ENCODE measurements around the gene SLC6A9. TPM values are rescaled to one million over a fixed set of nuclear protein-coding genes. Genes with fewer than 3 reads are reported as not detected.

The SLC6A9 gene
- total RNA-seq, 4 donors from 2014 or later = 55.8 to 85.7 (median 62.0) TPM

DNA sequence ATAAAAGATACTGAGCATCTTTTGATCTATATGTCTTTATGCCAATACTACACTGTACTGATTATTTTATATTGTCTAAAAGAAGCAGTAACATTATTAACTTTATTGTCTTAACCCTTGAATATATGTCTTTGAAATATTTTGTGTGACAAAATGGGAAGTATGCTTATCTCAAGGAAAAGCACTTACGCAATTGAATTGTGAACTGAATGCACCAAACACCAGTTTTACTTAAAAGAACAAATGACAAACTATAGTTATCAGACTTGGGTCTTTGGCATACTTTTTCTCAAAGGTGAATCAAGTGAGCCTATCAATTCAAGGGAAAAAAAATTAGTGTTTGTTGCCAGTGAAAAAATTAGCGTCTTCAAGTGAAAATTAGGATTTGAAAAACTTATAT is 9.2 kb upstream of the SLC6A9 start:
- WGBS, 2 donors = 86 to 93% methylated on average over 2 of the region's 2 CpGs
- no peak overlapping the region for H3K4me3 ChIP-seq (ENCODE audit: low read depth, poor library complexity, severe bottlenecking)
- TF ChIP-seq, protein P1, sequence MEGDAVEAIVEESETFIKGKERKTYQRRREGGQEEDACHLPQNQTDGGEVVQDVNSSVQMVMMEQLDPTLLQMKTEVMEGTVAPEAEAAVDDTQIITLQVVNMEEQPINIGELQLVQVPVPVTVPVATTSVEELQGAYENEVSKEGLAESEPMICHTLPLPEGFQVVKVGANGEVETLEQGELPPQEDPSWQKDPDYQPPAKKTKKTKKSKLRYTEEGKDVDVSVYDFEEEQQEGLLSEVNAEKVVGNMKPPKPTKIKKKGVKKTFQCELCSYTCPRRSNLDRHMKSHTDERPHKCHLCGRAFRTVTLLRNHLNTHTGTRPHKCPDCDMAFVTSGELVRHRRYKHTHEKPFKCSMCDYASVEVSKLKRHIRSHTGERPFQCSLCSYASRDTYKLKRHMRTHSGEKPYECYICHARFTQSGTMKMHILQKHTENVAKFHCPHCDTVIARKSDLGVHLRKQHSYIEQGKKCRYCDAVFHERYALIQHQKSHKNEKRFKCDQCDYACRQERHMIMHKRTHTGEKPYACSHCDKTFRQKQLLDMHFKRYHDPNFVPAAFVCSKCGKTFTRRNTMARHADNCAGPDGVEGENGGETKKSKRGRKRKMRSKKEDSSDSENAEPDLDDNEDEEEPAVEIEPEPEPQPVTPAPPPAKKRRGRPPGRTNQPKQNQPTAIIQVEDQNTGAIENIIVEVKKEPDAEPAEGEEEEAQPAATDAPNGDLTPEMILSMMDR (IDR thresholded peaks at IDR 0.05) = no peak
- TF ChIP-seq POLR2A (IDR thresholded peaks at IDR 0.05) = no peak
- no peak for DNase-seq (ENCODE audit: low spot score in 2 of 2)
- intact Hi-C loops (cut with DNase I; ENCODE audit: low total_unique reads) = loop anchor here (10.0 kb wide), 1 partner anchor 106 kb away; the partner anchor contains the start of gene ARTN

DNA sequence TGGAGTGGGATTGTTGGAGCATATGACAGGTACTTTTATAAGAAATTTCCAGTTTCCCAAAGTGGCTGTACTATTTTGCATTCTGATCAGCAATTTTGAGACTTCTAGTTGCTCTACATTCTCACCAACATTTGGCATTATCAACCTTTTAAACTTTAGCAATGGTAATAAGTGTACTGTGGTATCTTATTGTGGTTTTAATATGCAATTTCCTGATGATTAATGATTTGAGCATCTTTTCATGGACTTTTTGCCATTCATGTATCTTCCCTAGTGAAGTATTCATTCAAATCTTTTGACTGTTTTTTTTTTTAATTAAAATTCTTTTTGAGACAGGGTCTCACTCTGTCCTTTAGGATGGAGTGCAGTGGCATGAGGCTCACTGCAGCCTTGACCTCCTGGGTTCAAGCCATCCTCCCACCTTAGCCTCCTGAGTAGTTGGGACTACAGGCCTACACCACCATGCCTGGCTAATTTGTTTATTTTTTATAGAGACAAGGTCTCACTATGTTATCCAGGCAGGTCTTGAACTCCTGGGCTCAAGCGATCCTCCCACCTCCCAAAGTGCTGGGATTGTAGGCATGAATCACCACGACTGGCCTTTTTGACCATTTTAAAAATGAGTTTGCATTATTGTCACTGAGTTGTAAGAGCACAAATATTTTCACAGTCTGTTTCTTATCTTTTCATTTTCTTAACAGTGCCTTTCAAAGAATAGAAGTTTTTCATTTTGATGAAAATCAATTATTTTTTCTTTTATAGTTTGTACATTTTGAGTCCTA is 7.8 kb upstream of the SLC6A9 start:
- 94 to 95% methylated on average over 2 of the region's 2 CpGs for WGBS, 2 donors
- intact Hi-C loops (cut with DNase I; ENCODE audit: low total_unique reads) = loop anchor here (5.0 kb wide), 1 partner anchor 277 kb away; no protein-coding TSS in a partner anchor
- H3K4me3 ChIP-seq (ENCODE audit: low read depth, poor library complexity, severe bottlenecking) = no peak overlapping the region
- TF ChIP-seq, protein P1 (IDR thresholded peaks at IDR 0.05) = no peak
- no peak for TF ChIP-seq POLR2A (IDR thresholded peaks at IDR 0.05)
- no peak for DNase-seq (ENCODE audit: low spot score in 2 of 2)

DNA sequence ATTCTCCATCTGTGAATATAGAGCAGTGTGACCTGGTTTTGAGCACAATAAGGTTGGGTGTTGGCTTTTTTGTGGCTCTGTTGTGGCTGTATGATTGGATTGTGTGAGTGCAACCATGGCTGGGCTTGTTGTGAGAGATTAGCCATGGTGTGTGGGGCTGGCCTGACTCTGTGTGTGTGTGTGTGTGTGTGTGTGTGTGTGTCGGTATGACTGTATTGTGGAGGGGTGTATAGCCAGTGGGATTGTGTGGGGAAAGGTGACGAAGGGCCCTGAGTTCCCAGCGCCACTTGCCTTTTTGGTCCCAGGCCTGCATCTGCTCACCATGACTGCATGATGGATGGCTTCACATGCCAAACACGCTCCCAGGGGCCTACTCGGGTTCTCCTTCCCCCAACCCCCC is 5.9 kb upstream of the SLC6A9 start:
- DNase-seq (ENCODE audit: low spot score in 2 of 2) = no peak
- WGBS, 2 donors = 53 to 77% methylated on average over 5 of the region's 5 CpGs
- no peak overlapping the region for H3K4me3 ChIP-seq (ENCODE audit: low read depth, poor library complexity, severe bottlenecking)
- intact Hi-C loops (cut with DNase I; ENCODE audit: low total_unique reads) = loop anchor here (5.0 kb wide), 1 partner anchor 275 kb away; no protein-coding TSS in a partner anchor
- TF ChIP-seq, protein P1 (IDR thresholded peaks at IDR 0.05) = no peak
- no peak for TF ChIP-seq POLR2A (IDR thresholded peaks at IDR 0.05)

- no peak overlapping the region for H3K4me3 ChIP-seq (ENCODE audit: low read depth, poor library complexity, severe bottlenecking)
- intact Hi-C loops (cut with DNase I; ENCODE audit: low total_unique reads) = loop anchor here (5.0 kb wide), 1 partner anchor 274 kb away; no protein-coding TSS in a partner anchor
- peak; percentile 57 to 93 for DNase-seq (ENCODE audit: low spot score in 2 of 2)
- 13 to 15% methylated on average over 6 of the region's 6 CpGs for WGBS, 2 donors
- no peak for TF ChIP-seq POLR2A (IDR thresholded peaks at IDR 0.05)
- TF ChIP-seq, protein P1 (IDR thresholded peaks at IDR 0.05) = peak in 1 of 3 donors; percentile 72
These were observed 5.3 kb upstream of the SLC6A9 start for GRCh38 chr1:44036409-44037139.

GRCh38 chr1:44035726-44036408 is 4.6 kb upstream of the SLC6A9 start:
- DNase-seq (ENCODE audit: low spot score in 2 of 2) = no peak
- WGBS, 2 donors = 39 to 53% methylated on average over 7 to 8 of the region's 8 CpGs
- intact Hi-C loops (cut with DNase I; ENCODE audit: low total_unique reads) = loop anchor here (5.0 kb wide), 1 partner anchor 274 kb away; no protein-coding TSS in a partner anchor
- TF ChIP-seq, protein P1 (IDR thresholded peaks at IDR 0.05) = no peak
- TF ChIP-seq POLR2A (IDR thresholded peaks at IDR 0.05) = no peak
- no peak overlapping the region for H3K4me3 ChIP-seq (ENCODE audit: low read depth, poor library complexity, severe bottlenecking)
